GM19372 (cell line): ENCODE results near the gene KLF16.

Source experiments
- ATAC-seq: cut with Tn5 transposase; IDR thresholded peaks from one replicate; pipeline ENCODE4 v1.9.1; 2021; ENCODE audit warnings: mild to moderate bottlenecking, low read depth, moderate library complexity; ENCODE audit not compliant: unreplicated experiment

Gene KLF16

DNA sequence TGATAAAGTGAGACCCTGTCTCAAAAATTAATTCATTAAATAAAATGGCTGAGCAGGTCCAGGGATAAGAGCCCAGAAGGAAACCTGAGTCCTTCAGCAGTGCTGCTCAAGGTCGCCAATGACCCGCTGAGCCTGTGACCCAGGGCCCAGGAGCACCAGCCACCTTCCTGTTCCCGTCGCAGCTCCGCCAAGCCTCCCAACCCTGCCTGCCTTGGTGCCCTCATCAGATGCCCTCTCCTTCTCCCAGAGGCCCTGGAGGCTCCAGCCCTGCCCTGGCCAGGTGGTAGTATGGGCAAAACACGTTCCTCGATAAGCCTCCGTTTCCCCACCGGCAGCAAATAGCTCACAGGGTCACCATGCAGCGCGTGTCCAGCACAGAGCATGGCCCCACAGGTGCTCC is 17.7 kb downstream of the KLF16 start:
- ATAC-seq = no peak

DNA sequence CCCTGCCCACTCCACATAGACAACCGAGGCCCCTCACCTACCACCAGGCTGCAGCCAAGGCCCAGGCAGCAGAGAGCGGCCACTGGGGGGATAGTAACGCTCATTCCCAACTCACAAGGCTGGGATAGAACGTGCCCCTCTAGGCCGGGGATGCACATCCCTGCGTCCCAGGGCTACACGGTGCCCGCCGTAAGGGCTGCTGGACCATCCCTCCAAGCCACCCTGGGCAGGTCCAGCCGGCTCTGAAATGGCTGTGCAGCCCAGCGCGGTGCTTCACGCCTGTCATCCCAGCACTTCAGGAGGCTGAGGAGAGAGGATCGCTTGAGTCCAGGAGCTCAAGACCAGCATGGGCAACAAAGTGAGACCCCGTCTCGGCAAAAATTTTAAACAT is 18.3 kb downstream of the KLF16 start:
- no peak for ATAC-seq

DNA sequence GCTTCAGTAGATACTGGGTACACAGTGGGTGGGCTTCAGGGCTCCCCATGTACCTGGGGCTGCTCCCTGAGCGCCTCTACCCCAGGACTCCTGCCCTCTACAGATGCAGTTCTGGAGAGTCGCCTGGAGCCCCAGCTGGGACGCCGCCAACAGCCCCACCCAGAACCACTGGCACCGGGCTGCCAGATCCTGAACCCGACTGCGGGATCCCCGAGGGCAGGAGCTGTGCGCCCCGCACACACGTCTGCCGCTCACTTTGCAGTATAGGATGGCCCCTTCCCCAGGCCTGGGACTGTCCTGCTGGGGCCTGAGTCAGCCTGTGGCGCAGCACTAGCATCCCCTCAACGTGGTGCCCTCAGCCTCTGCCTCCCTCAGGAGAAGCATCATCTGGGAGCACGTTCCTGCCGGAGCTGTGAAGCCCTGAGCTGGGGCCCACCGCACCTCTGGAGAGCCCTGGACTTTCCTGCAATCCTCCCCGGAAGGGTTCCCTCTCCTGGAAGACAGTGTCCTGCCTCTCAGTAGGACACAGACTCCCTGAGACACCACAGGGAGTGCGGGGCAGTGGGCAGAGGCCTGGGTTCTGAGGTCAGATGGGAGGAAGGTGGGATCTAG is 18.8 kb downstream of the KLF16 start:
- ATAC-seq = no peak

DNA sequence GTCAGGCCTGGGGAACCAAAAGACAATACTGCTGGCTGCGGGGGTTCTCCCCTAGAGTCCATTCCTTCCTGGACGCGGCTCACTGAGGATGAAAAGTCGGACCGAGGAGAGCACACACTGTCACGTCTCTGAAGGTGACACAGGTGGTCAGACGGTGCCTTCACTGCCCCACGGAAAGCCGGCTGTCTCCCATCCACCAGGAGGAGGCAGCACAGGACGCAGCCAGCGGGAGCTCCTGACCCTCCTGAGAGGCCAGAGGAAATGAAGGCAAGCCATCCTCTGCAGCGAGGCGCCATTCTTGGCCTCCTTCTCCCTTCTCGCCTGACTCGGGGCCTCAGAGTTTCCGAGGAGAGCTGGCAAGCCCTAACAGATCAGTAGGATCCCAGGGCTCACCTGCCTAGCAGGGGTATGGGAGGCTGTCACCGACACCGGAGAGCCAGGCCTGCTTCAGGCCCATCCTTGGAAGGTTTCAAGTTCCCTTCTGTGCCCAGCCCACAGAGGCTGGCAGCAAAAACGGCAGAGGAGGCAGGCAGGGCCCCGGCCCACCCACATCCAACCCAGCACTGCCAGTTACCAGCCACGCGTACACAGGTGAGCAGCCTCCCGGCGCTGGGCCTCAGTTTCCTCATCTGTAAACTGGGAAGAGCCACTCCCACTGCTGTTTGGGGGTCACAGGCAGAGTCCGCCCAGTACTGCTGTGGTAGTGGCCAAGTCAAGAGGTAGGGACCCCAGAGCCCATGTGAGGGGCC is 19.6 kb downstream of the KLF16 start:
- no peak for ATAC-seq

DNA sequence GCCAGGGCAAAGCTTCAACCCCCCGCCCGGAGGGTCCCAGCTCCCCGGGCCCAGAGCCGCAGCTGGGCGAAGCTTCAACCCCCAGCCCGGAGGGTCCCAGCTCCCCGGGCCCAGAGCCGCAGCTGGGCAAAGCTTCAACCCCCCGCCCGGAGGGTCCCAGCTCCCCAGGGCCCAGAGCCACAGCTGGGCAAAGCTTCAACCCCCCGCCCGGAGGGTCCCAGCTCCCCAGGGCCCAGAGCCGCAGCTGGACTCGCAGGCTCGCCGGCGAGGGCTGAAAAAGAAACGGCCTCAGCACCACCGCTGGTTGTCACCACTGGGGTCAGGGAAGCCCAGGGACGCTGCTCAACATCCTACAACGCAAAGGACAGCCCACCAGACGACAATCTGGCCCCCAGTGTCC is 20.3 kb downstream of the KLF16 start:
- no peak for ATAC-seq

DNA sequence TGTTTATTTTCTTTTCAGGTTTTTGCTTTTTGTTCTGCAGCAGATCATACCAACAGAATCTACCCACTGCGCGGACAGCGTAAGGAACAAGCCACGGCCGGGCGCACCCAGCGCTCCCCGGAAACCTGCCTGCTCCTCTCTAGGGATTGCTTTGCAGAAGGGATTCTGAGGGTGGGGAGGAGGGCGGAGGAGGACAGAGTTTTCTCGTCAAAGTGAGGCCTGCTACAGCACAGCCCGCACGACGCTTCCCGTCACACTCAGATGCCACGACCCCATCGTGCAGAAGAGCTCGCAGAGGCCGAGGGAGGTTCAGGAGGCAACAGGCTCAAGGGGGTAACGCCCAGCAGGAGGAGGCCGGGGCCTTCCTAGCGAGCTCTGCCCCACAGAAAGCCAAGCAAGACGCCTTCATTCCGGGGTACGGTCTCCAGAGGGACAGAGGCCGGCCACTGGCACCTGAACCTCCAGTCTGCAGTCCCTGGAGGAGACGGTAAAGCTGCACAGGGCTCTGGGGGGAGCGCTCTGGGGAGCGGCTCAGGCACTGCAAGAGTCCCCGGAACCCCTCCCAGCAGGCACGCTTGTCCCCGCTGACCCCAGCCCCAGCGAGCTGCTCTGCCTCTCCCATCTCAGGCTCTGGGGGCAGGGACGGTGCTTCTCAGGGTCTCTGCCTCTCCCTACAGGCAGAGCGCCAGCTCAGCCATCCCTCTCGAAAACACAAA is 22.0 kb downstream of the KLF16 start:
- no peak for ATAC-seq

DNA sequence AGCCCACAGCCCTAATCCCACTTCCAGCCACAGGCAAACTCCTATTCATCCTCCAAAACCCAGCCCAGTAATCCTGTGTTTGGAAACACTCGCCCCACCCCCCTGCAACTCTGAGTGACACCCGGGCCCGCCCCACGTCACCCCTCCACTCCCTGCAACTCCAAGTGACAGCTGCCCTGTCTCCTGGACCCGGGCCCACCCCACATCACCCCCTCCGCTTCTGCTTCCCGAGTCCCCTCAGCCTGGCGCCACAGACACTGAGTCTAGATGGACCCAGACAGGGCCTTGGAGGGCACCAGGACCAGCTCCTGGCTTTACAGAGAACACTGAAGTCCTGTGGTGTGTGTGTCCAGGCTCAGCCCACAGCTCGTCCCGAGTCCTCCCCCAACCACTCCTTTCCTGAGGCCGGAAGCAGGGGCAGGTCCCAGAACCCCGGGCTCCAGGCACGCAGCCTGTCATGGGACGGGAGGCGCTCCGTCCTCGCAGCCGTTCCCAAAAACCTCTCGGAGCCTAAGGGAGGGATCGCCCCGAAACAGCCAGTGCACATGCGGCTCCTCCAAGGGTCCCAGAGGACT is 22.8 kb downstream of the KLF16 start:
- ATAC-seq = no peak

DNA sequence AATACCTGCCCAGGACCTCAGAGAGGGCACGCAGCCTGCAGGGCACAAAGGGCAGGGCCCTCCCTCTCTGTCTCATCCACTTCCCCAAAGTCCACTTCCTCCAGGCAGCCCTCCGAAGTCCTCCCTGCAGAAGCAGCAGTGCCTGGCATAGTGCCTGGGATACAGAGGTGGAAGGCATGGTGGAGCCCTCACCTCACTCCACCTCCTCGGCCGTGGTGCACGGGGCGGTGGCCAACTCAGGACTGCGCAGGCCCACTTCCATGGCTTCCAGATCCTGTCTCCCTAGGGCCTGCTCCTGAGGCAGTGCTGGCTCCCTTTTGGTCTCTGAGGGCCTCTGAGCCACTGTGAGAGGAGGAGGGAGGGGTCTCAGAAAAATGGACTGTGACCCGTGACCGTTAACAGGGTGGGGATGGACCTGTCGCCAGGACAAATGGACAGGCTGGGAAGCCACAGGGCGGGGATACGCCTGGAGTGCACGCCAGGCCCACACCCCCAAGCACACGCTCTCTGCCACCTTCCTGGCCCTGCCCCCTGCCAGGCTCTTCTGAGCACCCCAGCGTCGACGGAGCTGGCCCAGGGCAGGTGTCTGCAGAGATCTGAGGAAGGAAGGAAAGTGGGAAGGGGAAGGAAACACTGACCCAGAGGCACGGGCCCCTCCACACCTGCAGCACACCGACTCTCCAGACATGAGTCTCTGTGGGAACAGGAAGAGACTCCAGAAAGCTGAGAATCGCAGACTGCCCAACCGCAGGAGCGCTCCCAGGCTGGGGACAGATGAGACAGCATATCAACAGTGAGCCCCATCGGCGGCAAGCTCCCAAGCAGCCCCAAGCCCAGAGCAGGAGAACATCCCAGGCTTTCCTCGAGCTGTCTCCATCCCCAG is 23.5 kb downstream of the KLF16 start:
- ATAC-seq = no peak

DNA sequence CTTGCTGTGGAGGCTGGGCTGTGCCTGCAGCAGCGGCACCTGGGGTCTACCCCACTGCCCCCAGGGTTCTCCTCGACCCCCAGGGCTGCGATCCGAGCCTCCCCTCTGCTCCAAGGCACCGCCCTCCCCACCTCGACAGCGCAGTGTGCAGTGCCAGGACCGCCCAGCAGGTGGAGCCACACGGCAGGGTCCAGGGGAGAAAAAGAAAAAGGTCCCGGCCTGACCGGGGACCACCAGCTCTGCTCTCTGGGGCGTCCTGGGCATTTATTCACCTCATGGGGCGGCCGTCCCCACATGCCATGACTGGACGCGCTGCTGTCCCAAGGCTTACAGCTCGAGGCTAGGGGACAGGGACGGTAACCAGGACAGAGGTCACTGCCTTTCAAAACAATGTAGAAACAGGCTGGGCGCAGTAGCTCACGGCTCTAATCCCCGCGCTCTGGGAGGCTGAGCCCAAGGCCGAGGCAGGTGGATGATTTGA is 25.7 kb downstream of the KLF16 start:
- no peak for ATAC-seq

DNA sequence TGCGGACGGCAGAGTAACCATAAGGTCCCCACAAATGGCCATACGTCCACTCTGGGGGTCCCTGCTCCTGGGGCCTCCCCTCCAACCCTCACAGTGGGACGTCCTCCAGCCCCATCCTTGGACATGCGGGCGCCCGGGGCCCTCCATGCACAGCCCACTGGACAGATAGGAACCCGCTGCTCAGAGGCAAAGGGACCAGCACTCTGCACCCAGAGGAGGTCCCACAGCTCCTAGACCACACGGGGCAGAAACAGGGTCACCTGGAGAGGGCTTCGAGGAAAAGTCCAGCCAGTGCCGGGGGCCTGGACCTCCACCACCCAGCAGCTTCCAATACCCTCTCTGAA is 26.2 kb downstream of the KLF16 start:
- ATAC-seq = no peak

DNA sequence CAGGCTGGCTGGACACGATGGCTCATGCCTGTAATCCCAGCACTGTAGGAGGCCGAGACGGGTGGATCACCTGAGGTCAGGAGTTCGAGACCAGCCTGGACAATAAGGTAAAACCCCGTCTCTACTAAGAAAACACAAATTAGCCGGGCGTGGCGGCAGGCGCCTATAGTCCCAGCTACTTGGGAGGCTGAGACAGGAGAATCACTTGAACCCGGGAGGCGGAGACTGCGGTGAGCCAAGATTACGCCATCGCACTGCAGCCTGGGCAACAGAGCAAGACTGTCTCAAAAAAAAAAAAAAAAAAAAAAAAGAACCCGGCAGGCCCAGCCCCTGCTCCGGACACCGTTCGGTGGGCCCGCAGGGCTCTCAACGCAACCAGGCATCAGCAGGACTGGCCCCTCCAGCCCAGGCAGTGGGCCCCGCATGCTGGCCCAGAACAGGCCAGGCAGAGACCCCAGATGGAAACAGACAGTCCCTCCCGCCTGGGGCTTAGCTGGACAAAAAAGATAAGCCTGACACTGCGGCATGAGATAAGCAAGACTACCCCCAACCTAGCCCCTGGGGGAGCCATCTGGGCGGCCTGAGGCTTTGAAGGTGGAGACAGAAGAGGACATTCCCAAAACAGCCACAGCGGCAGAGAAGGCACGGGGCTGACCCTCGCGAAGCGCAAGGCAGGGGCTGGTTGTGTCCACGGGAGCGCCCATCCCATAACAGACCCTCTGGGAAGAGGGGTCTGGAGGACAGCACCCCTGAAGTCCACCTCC is 26.7 kb downstream of the KLF16 start:
- no peak for ATAC-seq

DNA sequence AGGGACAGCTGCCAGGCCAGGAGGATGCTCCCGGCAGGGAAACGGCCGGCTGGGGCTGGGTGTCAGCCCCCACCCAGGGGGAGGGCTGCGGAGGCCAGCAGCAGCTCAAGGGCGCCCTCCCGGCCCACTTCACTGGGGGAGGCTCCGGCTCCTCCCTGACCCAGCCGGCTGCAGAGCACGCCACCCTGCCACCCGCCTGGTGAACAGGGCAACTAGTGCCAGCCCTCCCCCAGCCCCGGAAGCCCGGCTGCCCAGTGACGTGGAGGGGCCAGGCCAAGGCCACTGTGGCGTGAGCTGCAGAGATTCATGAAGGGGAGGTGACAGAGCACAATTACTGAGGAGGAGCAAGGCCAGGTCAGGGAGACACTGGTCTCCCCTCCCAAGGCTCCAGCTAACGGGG is 29.8 kb downstream of the KLF16 start:
- no peak for ATAC-seq

DNA sequence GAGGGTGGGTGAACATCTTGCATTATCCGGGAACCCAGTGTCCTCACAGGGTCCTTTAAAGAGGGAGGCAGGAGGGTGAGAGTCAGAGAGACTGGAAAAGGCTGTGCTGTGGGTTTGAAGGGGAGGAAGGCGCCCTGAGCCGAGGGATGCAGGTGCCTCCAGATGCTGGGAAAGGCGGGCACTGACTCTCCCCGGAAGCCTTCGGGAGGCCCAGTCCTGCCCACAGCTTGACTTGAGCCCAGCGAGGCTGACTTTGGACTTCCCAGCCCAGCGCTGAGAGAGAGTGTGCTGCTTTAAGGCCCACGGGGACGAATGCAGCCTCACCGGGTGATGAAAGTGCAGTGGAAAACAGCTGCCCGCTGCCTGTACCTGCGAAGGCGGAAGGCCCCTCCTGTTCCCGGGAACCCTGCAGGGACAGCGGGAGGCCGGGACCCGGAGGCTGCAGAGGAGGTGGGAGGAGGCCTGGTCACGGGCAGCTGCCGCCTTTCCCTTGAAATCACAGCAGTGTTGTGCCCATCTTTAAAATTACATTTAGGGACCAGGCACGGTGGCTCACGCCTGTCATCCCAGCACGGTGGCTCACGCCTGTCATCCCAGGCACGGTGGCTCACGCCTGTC is 31.2 kb downstream of the KLF16 start:
- no peak for ATAC-seq

DNA sequence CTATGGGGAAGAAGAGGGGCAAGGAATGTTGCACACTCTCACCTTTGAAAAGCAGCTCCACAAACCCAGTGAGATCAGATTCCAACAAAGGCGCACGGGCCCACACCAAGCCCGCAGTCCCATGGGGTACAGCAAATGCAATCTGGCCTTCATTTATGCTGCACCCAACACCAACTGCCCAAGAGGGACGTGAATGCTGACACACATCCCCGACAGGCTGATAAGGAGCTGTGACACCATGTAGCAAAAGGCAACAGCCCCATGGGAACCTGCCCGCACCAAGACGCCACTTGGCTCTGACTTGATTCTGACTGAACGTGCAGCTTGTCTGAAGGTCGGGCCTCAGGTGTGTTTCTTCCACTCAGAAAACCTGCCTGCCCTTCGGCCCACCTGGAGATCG is 32.4 kb downstream of the KLF16 start:
- no peak for ATAC-seq

DNA sequence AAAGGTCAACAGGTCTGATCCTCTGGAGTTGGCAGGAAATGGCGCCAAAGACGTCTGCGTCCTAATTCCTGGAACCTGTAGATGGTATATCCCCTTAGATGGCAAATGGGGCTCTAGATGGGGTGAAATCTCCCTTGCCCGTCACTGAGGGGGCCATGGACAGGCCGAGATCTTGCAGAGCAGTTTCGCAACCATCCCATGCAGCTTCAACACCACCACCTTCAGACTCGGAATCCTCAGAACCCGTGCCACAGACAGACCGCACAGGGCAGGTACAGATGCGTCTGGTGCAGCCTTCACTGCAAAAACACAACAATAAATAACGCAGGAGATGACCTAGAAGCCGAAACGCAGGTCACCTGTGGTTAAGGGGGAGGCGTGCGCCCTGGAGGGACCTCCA is 32.8 kb downstream of the KLF16 start:
- ATAC-seq = no peak

DNA sequence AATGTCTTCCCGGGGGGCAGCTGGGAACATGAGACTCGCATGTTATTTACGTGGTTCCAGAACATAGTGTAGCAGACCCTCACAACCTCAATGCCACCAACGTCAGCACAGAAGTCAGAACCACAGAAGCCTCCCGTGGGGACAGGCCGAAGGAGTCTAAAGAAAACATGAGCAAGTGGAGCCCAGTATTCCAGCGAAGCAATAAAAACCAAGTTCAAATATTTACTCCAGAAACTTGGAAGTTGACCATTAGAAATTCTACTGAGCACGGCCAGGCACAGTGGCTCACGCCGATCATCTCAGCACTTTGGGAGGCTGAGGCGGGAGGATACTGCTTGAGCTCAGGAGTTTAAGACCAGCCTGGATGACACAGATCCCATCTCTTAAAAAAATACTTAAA is 33.4 kb downstream of the KLF16 start:
- ATAC-seq = no peak

DNA sequence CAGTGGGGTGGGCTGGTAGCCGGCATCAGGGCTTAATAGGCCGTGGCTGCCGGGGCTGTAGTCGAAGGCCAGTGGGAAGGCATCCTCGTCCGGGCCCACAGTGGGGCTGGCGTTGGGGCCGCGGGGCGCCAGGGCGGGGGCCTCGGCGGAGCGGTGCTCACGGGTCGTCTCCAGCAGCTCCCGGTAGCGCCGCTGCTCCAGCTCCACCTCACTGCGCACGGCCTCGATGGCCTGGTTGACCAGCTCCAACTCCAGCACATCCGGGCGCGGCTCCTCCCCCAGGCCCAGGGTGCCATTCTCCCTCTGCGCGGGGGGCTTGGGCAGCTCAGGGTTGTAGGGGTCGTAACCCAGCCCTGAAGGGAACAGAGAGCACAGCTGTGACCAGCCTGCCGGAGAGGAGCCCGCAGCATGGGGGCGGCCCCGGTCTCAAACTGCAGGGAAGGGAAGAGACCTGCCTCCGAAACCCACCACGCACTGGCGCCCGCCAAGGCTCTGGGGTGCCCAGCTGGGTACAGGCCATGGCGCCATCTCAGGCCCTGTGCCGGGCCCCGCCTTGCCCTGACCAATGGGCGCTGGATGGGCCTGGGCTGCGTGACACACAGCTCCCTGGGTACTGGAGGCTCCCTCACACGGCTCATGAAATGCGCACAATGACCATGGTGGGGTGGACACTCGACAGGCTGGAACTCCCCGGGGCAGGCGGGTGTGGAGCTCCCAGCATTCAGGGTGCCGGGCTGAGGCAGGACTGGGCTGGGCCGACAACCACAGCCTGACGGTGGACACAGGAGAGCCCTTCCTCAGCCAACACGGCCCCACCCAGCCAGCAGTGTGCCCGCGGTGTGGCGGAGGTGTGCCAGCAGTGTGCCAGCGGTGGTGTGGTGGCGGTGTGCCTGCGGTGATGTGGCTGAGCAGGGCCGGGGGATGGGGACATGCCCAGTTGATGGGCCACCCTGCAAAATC is 34.8 kb downstream of the KLF16 start:
- ATAC-seq = no peak

DNA sequence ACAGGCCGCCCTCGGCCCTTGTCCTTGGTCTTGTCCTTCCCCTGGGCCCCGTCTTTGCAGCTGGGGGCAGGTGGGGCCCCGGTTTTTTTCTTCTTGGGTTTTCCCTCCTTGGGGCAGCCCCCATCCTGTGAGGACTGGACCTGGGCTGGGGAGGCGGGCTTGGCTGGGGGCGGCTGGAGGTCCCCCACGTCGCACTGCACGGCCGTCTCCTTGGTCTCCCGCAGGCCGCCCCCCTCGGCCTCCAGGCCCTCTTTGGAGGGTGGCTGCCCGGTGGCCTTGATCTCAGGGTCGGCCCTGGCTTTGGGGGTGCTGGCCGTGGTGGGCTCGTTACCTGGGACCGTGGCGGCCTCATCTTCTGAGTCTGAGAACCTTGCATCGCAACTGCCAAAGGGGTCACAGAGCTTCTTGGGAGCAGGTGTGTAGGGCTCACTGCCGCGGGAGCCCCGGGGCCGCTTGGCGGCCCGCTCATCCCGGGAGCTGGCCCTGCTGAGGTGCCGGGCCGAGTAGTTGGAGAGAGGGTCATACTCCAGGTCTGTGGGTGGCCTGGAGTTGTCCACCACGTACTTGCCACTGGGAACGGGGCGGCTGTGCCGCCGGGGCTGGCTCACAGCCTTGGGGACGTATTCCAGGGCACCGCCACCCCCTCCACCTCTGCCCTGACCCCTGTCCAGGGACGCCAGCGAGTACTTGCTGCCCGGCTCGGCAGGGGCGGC is 35.7 kb downstream of the KLF16 start:
- no peak for ATAC-seq
